OCI-LY3 (cell line): ENCODE measurements around the gene NLGN2.

ENCODE experiments used
- H2AFZ ChIP-seq: fragments of 200-600, 300-600 bp; shearing (Covaris generic); 2 replicates; pipeline ENCODE4 v1.6.0; 2014; ENCODE audit warnings: antibody characterized with exemption, low read depth, low read length
- H3K27ac ChIP-seq: fragments of 200-600, 300-600 bp; sonication (generic); 2 replicates; pipeline ENCODE4 v1.5.1; 2014; ENCODE audit warnings: mild to moderate bottlenecking, low read length, moderate library complexity, mixed read lengths
- H3K27me3 ChIP-seq: fragments of 200-600, 300-600 bp; sonication (generic); 2 replicates; pipeline ENCODE4 v1.6.1; 2014; ENCODE audit warnings: low read depth, low read length, mixed read lengths
- H3K36me3 ChIP-seq: fragments of 200-600, 300-600 bp; sonication (generic); replicated peaks from 2 replicates; pipeline ENCODE3; 2014; ENCODE audit warnings: low read depth, low read length, mixed read lengths
- H3K4me1 ChIP-seq: fragments of 300-600, 200-600 bp; sonication (generic); 2 replicates; pipeline ENCODE4 v1.6.1; 2014; ENCODE audit warnings: low read length, mixed read lengths
- H3K4me2 ChIP-seq: fragments of 200-600, 300-600 bp; sonication (generic); 2 replicates; pipeline ENCODE4 v1.6.1; 2014; ENCODE audit warnings: low read length, mixed read lengths
- H3K4me3 ChIP-seq: fragments of 300-600, 200-600 bp; sonication (generic); 2 replicates; pipeline ENCODE4 v1.5.1; 2014; ENCODE audit warnings: antibody characterized with exemption, mild to moderate bottlenecking, low read length, moderate library complexity
- H3K79me2 ChIP-seq: fragments of 300-600, 200-600 bp; shearing (Covaris generic); 2 replicates; pipeline ENCODE4 v1.6.1; 2014; ENCODE audit warnings: mild to moderate bottlenecking, low read length, mixed read lengths
- H3K9ac ChIP-seq: fragments of 300-600, 200-600 bp; shearing (Covaris generic); 2 replicates; pipeline ENCODE4 v1.6.0; 2014; ENCODE audit warnings: mild to moderate bottlenecking, low read length, moderate library complexity
- H3K9me3 ChIP-seq: fragments of 200-600, 300-600 bp; shearing (Covaris generic); 2 replicates; pipeline ENCODE4 v1.6.1; 2014; ENCODE audit warnings: low read length, mixed read lengths; ENCODE audit not compliant: insufficient read depth
- H4K20me1 ChIP-seq: fragments of 200-600, 300-600 bp; sonication (generic); 2 replicates; pipeline ENCODE4 v1.6.1; 2016; ENCODE audit warnings: low read length, mixed read lengths; ENCODE audit not compliant: insufficient read depth
- EZH2phosphoT487 ChIP-seq: fragments of 200-600 bp; shearing (Covaris generic); IDR thresholded peaks from 2 replicates; pipeline ENCODE4 v1.6.1; 2018; ENCODE audit warnings: antibody characterized with exemption, mixed run types, low read depth
- TF ChIP-seq, protein P1 (sequence below): fragments of 200-600, 300-600 bp; sonication (generic); IDR thresholded peaks from 2 replicates; pipeline ENCODE4 v1.5.1; 2014; ENCODE audit warnings: antibody characterized with exemption, low read length, low read depth

NLGN2 gene

DNA sequence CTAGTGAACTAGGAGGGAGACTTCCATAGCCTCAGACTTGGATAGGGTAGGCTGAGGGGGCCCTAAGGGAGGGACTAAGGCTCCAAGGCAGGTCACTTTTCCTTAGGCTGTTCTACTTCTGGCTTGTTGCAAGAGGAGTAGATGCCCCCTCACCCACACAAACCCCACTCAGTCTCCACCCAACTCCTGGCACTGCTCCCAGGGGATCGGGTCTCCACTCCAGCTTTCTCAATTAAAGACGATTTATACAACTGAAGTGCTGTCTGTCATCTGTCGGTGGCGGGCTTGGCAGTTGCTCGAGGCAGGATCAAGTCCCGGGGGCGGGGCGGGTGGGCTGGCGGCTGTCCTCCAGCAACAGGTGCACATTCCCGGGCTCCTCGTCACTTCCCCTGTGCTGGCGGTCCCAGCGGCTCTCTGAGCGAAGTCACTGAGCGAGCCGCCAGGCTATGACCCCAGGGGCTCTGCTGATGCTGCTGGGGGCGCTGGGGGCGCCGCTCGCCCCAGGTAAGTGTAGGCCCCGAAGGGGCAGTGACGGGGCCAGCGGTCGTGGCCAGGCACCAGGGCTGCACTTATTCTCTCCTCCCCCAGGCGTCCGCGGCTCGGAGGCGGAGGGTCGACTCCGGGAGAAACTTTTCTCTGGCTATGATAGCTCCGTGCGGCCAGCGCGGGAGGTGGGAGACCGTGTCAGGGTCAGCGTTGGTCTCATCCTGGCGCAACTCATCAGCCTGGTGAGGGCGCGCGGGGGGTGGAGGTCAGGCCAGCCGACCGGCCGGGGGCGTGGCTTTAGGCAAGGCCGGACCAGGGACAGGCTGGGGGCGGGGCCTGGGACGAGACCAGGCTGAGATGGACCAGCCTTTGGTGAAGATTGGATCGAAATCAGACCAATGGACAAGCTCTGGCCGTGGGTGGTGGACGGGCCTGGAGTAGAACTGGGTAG is 37.3 kb downstream of the NLGN2 start, which contains the start of gene CHRNB1:
Gene CHRNB1 (plus strand): TSS at position 380 of the 937 bp plus-strand sequence. CDS start 67 bp downstream, at position 447.
- 0 out of 2 replicates have a peak, but pooled peaks cover 3% of the 10 kb centered on the region for H3K27me3 ChIP-seq
- no peaks in the 10 kb centered on the region for H3K36me3 ChIP-seq
- H2AFZ ChIP-seq = no peak within 1 kb of the TSS
- no peak within 1 kb of the TSS for H3K4me2 ChIP-seq
- no peaks in the 10 kb centered on the region for H3K79me2 ChIP-seq
- H3K4me1 ChIP-seq = peaks cover 6% of the 10 kb centered on the region; the same call in 1 of the 2 replicates
- H3K9ac ChIP-seq = no peak within 1 kb of the TSS
- no peak within 1 kb of the TSS for H3K4me3 ChIP-seq
- H3K9me3 ChIP-seq = no peaks in the 10 kb centered on the region
- no peak within 1 kb of the TSS for H3K27ac ChIP-seq
- TF ChIP-seq, protein P1, sequence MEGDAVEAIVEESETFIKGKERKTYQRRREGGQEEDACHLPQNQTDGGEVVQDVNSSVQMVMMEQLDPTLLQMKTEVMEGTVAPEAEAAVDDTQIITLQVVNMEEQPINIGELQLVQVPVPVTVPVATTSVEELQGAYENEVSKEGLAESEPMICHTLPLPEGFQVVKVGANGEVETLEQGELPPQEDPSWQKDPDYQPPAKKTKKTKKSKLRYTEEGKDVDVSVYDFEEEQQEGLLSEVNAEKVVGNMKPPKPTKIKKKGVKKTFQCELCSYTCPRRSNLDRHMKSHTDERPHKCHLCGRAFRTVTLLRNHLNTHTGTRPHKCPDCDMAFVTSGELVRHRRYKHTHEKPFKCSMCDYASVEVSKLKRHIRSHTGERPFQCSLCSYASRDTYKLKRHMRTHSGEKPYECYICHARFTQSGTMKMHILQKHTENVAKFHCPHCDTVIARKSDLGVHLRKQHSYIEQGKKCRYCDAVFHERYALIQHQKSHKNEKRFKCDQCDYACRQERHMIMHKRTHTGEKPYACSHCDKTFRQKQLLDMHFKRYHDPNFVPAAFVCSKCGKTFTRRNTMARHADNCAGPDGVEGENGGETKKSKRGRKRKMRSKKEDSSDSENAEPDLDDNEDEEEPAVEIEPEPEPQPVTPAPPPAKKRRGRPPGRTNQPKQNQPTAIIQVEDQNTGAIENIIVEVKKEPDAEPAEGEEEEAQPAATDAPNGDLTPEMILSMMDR = no peak
- no peak for TF ChIP-seq EZH2phosphoT487
- no peaks in the 10 kb centered on the region for H4K20me1 ChIP-seq

DNA sequence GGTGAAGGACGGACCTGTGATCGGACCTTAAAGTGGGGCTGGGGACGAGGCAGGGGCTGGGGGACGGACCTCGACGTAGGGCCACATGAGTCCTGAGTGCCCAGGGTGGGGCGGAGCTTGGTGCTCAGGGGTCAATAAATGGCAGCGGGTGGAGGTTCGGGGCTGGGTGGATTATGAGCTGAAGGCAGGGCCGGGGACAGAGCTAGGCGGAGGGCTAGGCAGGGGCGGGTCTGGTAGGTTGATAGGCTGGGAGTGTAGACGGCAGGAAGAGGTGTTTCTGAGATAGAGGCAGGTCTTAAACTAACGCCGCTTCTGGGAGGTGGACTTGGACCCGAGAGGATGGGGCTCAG is 37.9 kb downstream of the NLGN2 start:
- Histone ChIP-seq H4K20me1 (no peaks in the 10 kb centered on the region), H3K36me3 (no peaks in the 10 kb centered on the region), H3K4me1 (peaks cover 2% of the 10 kb centered on the region; the same call in 1 of the 2 replicates), H3K9me3 (no peaks in the 10 kb centered on the region), H3K79me2 (no peaks in the 10 kb centered on the region), H3K4me3 (no peak overlapping the region), H3K9ac (no peak overlapping the region), H3K27me3 (no peaks in the 10 kb centered on the region), H3K27ac (no peak overlapping the region), H2AFZ (no peak overlapping the region), H3K4me2 (no peak overlapping the region)
- no peak for TF ChIP-seq EZH2phosphoT487
- TF ChIP-seq, protein P1 = no peak

DNA sequence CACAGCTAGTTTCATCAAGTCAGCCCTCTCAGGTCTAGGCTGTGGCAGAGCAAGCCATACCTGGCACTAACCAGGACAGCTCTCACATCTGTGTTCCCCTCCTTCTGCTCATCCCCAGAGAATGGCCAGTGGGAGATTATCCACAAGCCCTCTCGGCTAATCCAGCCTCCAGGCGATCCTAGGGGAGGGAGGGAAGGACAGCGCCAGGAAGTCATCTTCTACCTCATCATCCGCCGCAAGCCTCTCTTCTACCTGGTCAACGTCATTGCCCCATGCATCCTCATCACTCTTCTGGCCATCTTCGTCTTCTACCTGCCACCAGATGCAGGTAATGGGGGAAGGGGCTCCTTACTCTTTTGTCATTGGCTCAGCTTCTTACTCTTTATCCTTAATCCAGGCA is 40.8 kb downstream of the NLGN2 start:
- H3K9ac ChIP-seq = no peak overlapping the region
- H2AFZ ChIP-seq = no peak overlapping the region
- H3K4me3 ChIP-seq = no peak overlapping the region
- H3K27ac ChIP-seq = no peak overlapping the region
- no peaks in the 10 kb centered on the region for H3K27me3 ChIP-seq
- TF ChIP-seq, protein P1 = no peak
- no peak for TF ChIP-seq EZH2phosphoT487
- no peak overlapping the region for H3K4me2 ChIP-seq
- no peaks in the 10 kb centered on the region for H3K79me2 ChIP-seq
- H4K20me1 ChIP-seq = no peaks in the 10 kb centered on the region
- no peaks in the 10 kb centered on the region for H3K4me1 ChIP-seq
- H3K9me3 ChIP-seq = no peaks in the 10 kb centered on the region
- H3K36me3 ChIP-seq = no peaks in the 10 kb centered on the region

DNA sequence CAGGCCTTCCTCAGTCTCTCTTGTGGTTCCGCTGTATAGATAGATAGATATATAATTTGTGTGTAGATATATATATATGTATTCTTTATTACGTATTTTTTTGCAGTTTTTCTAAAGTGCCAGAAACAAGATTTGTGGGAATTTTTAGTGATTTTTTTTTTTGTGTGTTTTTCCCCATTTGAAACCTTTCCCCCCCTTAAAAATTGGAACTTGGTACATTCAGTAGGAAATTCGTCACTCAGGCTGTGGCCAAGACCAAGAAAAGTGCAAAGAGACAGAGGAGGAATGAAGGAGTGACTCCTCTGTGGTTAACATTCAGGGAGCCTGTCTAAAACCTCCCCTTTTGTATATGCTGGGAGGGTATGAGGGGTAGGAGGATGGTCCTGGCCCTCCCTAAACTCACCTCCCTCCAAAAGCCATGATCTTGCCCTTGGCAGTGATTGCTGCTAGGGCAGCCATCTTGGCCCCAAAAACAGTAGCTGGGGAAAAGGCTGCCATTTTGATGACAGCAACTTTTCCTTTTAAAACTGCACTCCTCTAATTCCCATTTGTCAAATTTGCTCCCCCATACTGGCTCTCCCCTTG is 52.4 kb downstream of the NLGN2 start:
- H3K4me3 ChIP-seq = no peak overlapping the region
- H3K27me3 ChIP-seq = no peaks in the 10 kb centered on the region
- no peaks in the 10 kb centered on the region for H3K36me3 ChIP-seq
- H3K4me2 ChIP-seq = no peak overlapping the region
- no peaks in the 10 kb centered on the region for H4K20me1 ChIP-seq
- H3K4me1 ChIP-seq = peaks cover 4% of the 10 kb centered on the region; the same call in 1 of the 2 replicates
- H3K27ac ChIP-seq = no peak overlapping the region
- no peaks in the 10 kb centered on the region for H3K9me3 ChIP-seq
- no peak overlapping the region for H2AFZ ChIP-seq
- TF ChIP-seq, protein P1 = no peak
- TF ChIP-seq EZH2phosphoT487 = no peak
- H3K9ac ChIP-seq = no peak overlapping the region
- no peaks in the 10 kb centered on the region for H3K79me2 ChIP-seq
